NCI-H526 treated with DMSO at 0.1 percent for 48 hours (cell line): ENCODE data around the gene BDH1.
"Not testable (repeated sequence)": the region's sequence is repeated elsewhere in the genome, so short reads cannot be mapped to it uniquely, and the experiment has no call there.

ENCODE experiments used
- DNase-seq: peaks from one replicate; lab custom pipeline; 2025; lab: John Stamatoyannopoulos, UW

The BDH1 gene

DNA sequence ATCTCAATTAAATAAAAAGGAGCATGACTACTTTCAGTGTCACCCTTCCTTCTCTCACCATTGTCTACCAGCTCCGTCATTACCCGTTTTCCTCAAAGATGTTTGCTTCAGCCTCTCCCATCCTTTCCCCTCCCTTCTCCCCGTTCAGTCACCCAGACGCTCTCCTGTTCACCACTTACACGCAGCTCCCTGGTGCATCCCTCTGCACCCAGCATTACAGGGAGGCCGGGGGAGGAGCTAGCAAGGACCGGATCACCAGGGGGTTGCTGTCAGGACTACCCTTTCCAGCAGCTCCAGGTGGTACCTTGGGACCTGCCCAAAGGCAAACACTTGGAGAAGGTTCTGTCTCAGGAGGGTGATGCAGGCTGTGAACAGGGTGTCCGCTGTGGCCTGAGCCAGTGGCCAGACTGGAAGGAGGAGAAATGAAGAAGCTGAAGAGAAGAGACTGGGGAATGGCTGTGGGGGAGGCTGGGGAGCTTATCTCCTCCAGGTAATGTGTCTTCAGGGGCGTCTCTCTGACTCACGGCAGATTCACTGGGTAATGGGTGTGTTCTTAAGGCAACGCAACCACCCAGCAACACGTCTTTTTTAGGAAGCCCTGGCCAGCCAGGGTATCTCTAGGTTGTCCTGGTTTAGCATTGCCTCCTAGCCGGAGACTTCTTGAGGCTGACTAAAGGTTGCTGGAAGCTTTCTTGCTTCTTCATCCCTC is 21.8 kb upstream of the BDH1 start:
- no peak for DNase-seq

DNA sequence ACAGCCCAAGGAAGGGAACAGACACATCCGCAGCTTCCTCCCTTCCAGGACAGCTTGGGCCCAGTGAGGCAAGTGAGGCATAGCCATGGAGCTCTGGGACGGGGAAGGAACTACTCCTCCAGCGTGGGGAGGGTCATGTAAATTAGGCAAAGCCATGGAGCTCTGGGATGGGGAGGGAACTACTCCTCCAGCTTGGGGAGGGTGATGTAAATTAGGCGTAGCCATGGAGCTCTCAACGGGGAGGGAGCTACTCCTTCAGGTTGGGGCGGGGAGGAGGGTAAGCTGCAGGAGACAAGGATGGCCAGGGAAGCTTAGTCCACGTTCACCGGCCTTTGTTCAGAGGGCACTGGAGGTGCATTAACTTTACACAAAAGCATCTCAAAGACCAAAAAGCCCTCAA is 21.1 kb upstream of the BDH1 start:
- no peak for DNase-seq

DNA sequence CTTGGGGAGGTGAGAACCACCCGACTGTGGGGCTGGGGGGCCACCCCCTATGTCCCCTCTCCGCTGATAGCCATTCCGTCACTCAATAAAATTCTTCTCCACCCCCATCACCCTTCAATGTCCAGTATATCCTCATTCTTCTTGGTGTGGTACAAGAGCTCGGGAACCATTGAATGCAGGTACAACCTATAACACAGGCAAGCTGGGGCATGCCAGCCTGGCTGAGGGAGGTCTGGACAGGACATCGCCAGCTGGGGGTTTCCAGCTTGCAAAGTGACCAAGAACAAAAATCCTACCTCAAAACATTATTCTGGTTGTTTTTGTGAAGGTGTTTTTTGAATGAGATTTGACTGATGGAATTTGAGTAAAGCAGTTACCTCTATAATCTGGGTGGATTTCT is 19.6 kb upstream of the BDH1 start:
- no peak for DNase-seq

DNA sequence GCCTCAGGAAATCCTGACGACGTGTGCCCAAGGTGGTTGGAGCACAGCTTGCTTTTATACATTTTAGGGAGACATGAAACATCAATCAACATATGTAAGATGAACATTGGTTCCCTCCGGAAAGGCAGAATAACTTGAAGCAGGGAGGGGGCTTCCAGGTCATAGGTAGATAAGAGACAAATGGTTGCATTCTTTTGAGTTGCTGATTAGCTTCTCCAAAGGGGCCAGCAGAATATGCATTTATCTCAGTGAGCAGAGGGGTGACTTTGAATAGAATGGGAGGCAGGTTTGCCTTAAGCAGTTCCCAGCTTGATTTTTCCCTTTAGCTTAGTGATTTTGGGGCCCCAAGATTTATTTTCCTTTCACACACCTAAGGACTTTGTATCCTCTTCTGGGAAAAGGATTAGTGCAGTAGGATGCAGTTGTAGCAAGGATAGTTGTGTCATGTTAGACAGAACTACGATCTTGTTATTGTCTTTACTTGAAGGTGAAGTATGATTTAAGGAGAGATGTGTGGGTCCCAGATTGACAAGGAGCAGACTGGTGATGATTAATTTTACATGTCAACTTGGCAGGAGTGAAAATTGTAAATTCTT is 18.7 kb upstream of the BDH1 start:
- DNase-seq = not testable (repeated sequence)

DNA sequence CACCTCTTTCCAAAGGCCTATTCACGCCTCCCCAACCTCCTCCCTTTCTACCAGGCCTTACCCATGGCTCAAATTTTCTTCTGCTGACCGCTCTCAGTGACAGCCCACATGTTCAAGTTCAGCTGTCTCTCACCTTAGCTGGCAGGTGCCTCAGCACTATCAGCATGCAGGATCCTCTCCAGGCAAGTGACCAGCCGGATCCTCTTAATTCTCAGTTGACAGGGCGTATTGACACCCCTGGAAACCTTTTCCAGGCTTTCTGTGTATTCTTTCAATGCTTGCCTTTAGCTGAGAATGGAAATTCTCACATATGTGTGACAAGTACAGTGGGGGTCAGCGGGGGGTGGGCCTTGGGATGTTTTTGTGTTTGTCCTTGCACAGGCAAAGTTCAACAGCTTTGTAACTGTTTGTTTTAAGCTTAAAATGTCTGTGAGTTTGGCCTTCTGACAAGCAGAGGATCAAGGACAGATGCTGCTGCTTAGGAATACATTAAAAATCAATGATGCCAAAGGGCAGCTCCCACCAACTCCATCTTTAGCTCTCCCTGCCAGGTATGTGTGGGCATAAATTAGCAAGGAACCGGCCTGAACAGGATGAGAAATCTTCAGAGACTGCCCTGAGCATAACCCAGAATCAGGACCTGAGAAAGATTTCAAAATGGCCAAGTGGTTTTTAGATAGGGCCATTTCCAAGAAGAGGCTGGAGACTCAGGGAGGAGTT is 17.4 kb upstream of the BDH1 start:
- DNase-seq = no peak

DNA sequence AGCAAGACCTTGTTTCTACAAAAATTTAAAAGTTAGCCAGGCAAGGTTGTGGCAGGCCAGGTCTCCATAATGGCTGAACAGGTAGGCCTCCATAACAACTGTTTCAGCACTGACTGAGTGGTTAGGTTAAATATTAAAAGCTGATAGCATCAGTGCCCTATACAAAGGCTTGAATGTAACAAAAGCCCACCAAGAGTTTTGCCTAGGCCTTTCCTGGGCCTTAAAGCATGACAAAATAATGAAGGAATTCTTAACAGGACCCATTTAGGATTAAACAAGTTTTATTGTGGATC is 16.1 kb upstream of the BDH1 start:
- DNase-seq = not testable (repeated sequence)

DNA sequence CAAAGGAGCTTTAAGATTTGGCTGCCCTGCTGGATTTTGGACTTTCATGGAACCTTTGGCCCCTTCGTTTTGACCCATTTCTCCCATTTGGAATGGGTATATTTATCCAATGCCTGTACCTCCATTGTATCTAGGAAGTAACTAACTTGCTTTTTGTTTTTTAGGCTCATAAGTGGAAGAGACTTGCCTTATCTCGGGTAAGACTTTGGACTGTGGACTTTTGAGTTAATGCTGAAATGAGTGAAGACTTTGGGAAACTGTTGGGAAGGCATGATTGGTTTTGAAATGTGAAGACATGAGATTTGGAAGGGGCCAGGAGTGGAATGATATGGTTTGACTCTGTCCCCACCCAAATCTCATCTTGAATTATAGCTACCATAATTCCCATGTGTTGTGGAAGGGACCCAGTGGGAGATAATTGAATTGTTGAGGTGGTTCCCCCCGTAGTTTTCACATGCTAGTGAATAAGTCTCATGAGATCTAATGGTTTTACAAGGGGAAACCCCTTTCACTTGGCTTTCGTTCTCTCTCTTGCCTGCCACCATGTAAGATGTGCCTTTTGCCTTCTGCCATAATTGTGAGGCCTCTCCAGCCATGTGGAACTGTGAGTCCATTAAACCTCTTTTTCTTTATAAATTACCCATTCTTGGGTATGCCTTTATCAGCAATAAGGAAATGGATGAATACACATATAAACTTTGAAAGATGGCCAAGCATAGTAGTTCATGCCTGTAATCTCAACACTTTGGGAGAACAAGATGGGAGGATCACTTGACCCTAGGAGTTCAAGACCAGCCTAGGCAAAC is 15.5 kb upstream of the BDH1 start:
- not testable (repeated sequence) for DNase-seq

DNA sequence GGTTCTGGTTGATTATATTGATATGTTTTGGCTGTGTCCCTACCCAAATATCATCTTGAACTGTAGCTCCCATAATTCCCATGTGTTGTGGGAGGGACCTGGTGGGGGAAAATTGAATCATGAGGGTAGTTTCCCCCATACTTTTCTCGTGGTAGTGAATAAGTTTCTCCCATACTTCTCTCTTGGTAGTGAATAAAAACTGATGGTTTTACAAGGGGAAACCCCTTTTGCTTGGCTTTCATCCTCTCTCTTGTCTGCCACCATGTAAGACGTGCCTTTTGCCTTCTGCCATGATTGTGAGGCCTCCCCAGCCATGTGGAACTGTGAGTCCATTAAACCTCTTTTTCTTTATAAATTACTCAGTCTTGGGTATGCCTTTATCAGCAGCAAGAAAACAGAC is 13.7 kb upstream of the BDH1 start:
- DNase-seq = not testable (repeated sequence)

GRCh38 chr3:197567904-197568681 is 12.3 kb upstream of the BDH1 start:
- no peak for DNase-seq

DNA sequence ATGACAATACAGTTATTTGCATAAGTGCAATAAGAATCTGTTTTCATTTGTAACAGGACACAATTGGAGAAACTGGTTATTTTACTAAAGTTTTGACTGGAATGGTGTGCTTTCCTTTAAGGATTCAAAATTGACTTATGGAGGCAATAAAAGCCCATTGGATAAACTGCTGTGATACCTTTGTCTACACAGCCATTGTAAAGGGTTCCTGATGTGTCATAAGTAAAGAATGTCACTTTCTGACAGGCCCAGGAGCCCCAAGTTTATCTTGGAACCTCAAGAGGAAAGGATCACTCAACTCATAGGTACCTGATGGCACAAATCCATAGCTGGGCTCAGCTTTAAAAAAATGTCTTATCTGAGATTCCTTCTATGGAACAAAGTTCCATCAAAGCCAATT is 10.4 kb upstream of the BDH1 start:
- not testable (repeated sequence) for DNase-seq

GRCh38 chr3:197564097-197564843 is 8.5 kb upstream of the BDH1 start:
- DNase-seq = no peak

DNA sequence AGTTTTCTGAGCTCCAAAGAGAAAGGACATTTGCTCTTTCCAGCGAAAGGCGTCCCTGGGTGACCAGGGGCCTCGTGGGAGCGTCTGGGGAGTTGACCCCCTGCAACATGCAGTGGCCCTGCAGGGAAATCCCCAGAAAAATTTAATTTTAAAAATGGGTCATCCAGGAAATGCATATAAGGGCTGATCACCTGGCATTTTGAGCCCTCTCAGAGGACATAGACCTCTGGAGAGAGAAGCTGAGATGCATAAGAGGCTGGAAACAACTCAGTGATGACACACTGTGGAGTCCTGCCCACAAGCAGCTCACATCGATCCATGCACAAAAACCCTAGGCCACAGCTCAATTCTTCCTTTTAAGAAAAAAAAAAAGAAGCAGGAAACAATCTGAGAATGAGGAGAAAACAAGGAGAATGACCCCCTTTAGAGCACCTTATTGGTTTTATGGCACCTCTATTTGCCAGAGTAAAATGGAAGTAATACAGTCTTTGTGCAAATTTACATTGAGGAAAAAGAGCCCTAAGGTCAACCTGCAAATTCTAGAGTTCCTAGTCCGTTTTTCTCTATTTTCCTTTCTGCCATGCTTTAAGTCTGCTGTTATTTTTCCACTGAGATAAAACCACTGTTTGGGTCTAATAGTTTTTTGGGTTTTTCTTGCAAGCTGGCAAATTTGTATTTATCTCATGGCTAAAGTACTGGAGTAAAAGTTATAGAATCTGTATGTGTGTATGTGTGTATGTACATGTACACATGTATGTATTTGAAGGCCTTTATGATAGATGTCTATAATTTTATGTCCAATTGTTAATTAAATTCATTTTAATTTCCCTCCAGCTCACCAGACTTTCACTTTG is 6.9 kb upstream of the BDH1 start:
- DNase-seq = no peak

- no peak for DNase-seq
Measured at GRCh38 chr3:197561926-197562325, 6.2 kb upstream of the BDH1 start.

DNA sequence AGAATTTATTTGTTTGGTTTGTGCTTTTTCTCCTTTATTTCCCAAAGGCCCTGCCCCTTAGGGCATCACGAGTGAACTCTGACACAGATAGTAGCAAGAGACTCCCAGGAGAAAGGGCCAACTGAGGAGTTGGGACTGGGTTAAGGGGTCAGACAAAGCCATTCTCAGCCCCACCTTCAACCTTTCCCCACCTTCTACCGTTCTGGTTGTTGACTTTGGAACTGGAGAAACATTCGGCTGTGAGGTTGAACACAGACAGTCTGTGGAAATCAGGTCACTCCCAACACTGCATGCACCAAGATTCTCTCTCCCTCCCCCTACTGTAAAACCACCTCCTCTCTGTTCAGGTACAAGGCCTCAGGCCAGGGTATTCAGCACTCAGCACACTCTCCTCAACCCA is 3.9 kb upstream of the BDH1 start:
- DNase-seq = no peak

- peak; percentile 95 for DNase-seq
Measured at GRCh38 chr3:197554562-197555280, 1.0 kb downstream of the BDH1 start.

GRCh38 chr3:197554196-197554561 is 1.6 kb downstream of the BDH1 start:
- DNase-seq = no peak

DNA sequence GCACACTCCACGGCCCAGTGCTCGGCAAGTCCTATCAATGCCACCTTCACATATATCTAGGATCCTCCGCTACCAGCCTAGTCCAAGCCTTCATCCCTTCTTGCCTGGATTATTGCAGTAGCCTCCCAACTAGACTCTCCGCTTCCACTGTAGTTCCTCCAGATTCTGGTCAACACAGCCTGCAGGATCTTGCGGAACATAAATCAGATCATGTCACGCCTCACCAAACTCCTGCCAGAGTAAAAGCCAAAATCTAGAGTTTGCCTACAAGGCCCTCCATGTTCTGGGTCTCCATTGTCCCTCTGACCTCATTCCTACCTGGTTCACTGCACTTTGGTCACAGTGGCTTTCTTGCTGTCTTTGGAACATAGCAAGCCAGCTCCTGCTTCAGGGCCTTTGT is 3.6 kb downstream of the BDH1 start:
- DNase-seq = no peak

- no peak for DNase-seq
Measured at GRCh38 chr3:197550489-197550888, 5.3 kb downstream of the BDH1 start.

DNA sequence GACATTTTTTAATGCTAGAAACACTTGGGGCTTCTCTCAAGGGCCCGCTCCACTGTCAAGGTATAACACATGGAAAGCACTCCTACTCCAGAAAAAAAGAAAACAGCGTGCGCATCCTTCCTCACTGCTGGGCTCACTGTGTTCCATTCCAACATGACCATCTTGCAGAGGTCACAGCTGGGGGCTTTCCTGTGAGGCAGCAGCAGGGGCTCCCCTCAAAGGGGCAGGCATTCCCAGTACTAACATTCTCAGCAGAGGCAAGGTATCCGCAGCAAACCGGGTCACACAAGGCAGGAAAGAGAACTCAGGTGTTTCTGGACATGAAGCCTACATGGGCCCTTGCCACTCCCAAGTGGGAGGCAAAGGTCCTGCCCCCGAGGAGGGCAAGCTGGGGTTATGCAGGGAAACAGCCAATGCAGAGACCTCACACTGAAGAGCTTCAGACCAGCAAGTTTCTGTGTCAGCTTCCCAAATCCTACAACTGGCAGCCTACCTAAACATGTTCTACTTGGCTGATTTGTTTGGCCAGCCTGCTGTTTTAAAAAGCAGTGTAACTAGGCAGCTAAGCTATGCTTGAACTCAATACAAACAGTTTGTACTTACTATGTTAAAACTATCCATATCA is 6.4 kb downstream of the BDH1 start:
- no peak for DNase-seq
